GM12878 (cell line): ENCODE results near the gene B4GALT3. TPM values are rescaled to one million over a fixed set of nuclear protein-coding genes. Genes with fewer than 3 reads are reported as not detected.

Experiments
- ATAC-seq: fragments of 200-7000 bp; cut with Tn5 transposase; 3 replicates; pipeline ENCODE4 v1.9.1; 2020; ENCODE audit warnings: mild to moderate bottlenecking, moderate library complexity
- BruUV-seq: library from RNA; stranded (reverse); fragments of 400-500 nt; replicated peaks from 2 replicates; lab custom pipeline; 2021; lab: Mats Ljungman, UMichigan
- CTCF ChIA-PET: fragments of 300-600 bp; sonication (Branson Sonifier 250); formaldehyde crosslinking; extraction: SDS; loops from one replicate; lab custom pipeline; 2021; ENCODE audit warnings: inconsistent platforms; lab: Yijun Ruan, JAX
- POLR2A ChIA-PET: fragments of 350-600 bp; formaldehyde crosslinking; extraction: SDS; loops from one replicate; lab custom pipeline; 2021; ENCODE audit warnings: inconsistent platforms; lab: Charles Lee
- RAD21 ChIA-PET: fragments of 300-600 bp; sonication (Branson Sonifier 250); formaldehyde crosslinking; loops from one replicate; lab custom pipeline; 2023; ENCODE audit warnings: antibody characterized with exemption; ENCODE audit not compliant: unreplicated experiment; lab: Charles Lee
- SMC1A ChIA-PET: fragments of 300-600 bp; sonication (Branson Sonifier 250); formaldehyde crosslinking; loops from one replicate; lab custom pipeline; 2023; ENCODE audit not compliant: unreplicated experiment, uncharacterized antibody; lab: Charles Lee
- DNase-seq: peaks from one replicate; pipeline ENCODE4 v3.0.0-alpha.2; 2011; ENCODE audit warnings: low read depth, low spot score
- FAIRE-seq: peaks from 3 replicates; lab custom pipeline; 2011; peaks lifted over from hg19 to GRCh38; lab: Jason Lieb, UNC
- H2AFZ ChIP-seq: 2 replicates; pipeline ENCODE4 v1.6.0; 2011; ENCODE audit warnings: low read depth, low read length, control low read depth; ENCODE audit not compliant: control insufficient read depth
- H3K27ac ChIP-seq: 2 replicates; pipeline ENCODE4 v1.5.1; 2011; ENCODE audit warnings: control low read depth; ENCODE audit not compliant: control insufficient read depth, insufficient read depth
- H3K27me3 ChIP-seq, 2 experiments: replicated peaks in 1 of 2; 2 replicates each; pipeline versions ENCODE4 v1.6.0 to v1.6.1; 2011; ENCODE audit warnings: low read length in 1 of 2; ENCODE audit not compliant: control insufficient read depth in 2 of 2, insufficient read depth in 2 of 2
- H3K36me3 ChIP-seq, 2 experiments: 2 replicates each; pipeline ENCODE4 v1.5.1; 2011; ENCODE audit warnings: low read length in 1 of 2; ENCODE audit not compliant: control insufficient read depth in 2 of 2, insufficient read depth in 2 of 2
- H3K4me1 ChIP-seq: 2 replicates; pipeline ENCODE4 v1.6.1; 2011; ENCODE audit warnings: mild to moderate bottlenecking, low read length, moderate library complexity, mixed read lengths; ENCODE audit not compliant: control insufficient read depth, insufficient read depth
- H3K4me2 ChIP-seq: 2 replicates; pipeline ENCODE4 v1.6.0; 2011; ENCODE audit warnings: control low read depth; ENCODE audit not compliant: control insufficient read depth, insufficient read depth
- H3K4me3 ChIP-seq: fragments of 200-600 bp; sonication (generic); 2 replicates; pipeline ENCODE4 v1.5.1; 2016
- H3K79me2 ChIP-seq: 2 replicates; pipeline ENCODE4 v1.6.0; 2011; ENCODE audit warnings: low read length; ENCODE audit not compliant: control insufficient read depth, insufficient read depth
- H3K9ac ChIP-seq: 2 replicates; pipeline ENCODE4 v1.8.0; 2011; ENCODE audit warnings: low read length, control low read depth, mixed read lengths; ENCODE audit not compliant: control insufficient read depth, insufficient read depth
- H3K9me3 ChIP-seq: replicated peaks from 3 replicates; pipeline ENCODE4 v1.5.1; 2011; ENCODE audit warnings: mild to moderate bottlenecking, low read length; ENCODE audit not compliant: control insufficient read depth, insufficient read depth
- H4K20me1 ChIP-seq: 2 replicates; pipeline ENCODE4 v1.6.0; 2011; ENCODE audit not compliant: control insufficient read depth, insufficient read depth
- CBFB ChIP-seq: IDR thresholded peaks from 2 replicates; pipeline ENCODE4 v1.6.1; 2016; ENCODE audit warnings: antibody characterized with exemption, low read depth
- CBX3 ChIP-seq: fragments of 200-600 bp; sonication (generic); IDR thresholded peaks from 2 replicates; pipeline ENCODE4 v1.6.1; 2016; ENCODE audit warnings: low read depth, borderline replicate concordance
- ESRRA ChIP-seq: IDR thresholded peaks from 2 replicates; pipeline ENCODE4 v1.6.1; 2012; ENCODE audit warnings: mild to moderate bottlenecking, low read length, improper control_type of control experiment
- FOXM1 ChIP-seq: IDR thresholded peaks from 2 replicates; pipeline ENCODE4 v1.6.1; 2012; ENCODE audit warnings: low read depth, mild to moderate bottlenecking, inconsistent platforms, low read length, moderate library complexity
- MEF2B ChIP-seq: fragments of 450-650 bp; IDR thresholded peaks from 2 replicates; pipeline ENCODE4 v1.6.1; 2018; ENCODE audit warnings: mild to moderate bottlenecking, moderate library complexity; ENCODE audit not compliant: partially characterized antibody, poor library complexity, severe bottlenecking
- NFYA ChIP-seq: IDR thresholded peaks from 2 replicates; pipeline ENCODE4 v1.6.1; 2011; ENCODE audit warnings: low read depth, mild to moderate bottlenecking, low read length, improper control_type of control experiment, borderline replicate concordance
- NR2C2 ChIP-seq: IDR thresholded peaks from 2 replicates; pipeline ENCODE4 v1.6.1; 2011; ENCODE audit warnings: borderline replicate concordance, low read depth; ENCODE audit not compliant: control insufficient read depth, insufficient read length
- PKNOX1 ChIP-seq: fragments of 450-650 bp; IDR thresholded peaks from 2 replicates; pipeline ENCODE4 v1.6.1; 2016; ENCODE audit warnings: mild to moderate bottlenecking
- RBBP5 ChIP-seq: fragments of 200-600 bp; sonication (generic); conservative IDR thresholded peaks from 2 replicates; pipeline ENCODE4 v1.6.1; 2016
- TBL1XR1 ChIP-seq: IDR thresholded peaks from 2 replicates; pipeline ENCODE4 v1.6.1; 2012; ENCODE audit warnings: low read depth, low read length, improper control_type of control experiment
- ZNF384 ChIP-seq: IDR thresholded peaks from 2 replicates; pipeline ENCODE4 v1.6.1; 2012; ENCODE audit warnings: low read depth, mild to moderate bottlenecking, low read length, improper control_type of control experiment, borderline replicate concordance
- ZNF687 ChIP-seq: fragments of 450-650 bp; IDR thresholded peaks from 2 replicates; pipeline ENCODE4 v1.6.1; 2017; ENCODE audit warnings: mild to moderate bottlenecking, moderate library complexity
- WGBS: methylation state at CpG from one replicate; pipeline ENCODE4 v1.1.6; 2016; ENCODE audit warnings: low lambda C conversion rate; ENCODE audit not compliant: insufficient replicate concordance, insufficient coverage; ENCODE audit errors: missing lambda C conversion rate; 5-methylcytosine and 5-hydroxymethylcytosine counted together
- in situ Hi-C: fragments of 300-500 bp; cut with MboI; formaldehyde crosslinking; loops from 9 replicates; pipeline ENCODE4 v1.14.3; 2018; ENCODE audit warnings: mixed read lengths
- intact Hi-C: fragments of 100-400 bp; cut with micrococcal nuclease; formaldehyde crosslinking; loops from one replicate; pipeline ENCODE4 v1.14.2; 2022; ENCODE audit not compliant: unreplicated experiment
- polyA plus RNA-seq, 11 experiments: library from polyadenylated mRNA; depleted of rRNA in 4 of 11; unstranded in 6 of 11; stranded (reverse) in 5 of 11; fragments of >200 nt; fragmentation: Nextera tagmentation in 4 of 11; fragmentation: Illumina TruSeq in 1 of 11; extraction: Ambion mirVana in 4 of 11; extraction: Trizol in 1 of 11; gene quantifications; 1 replicate in 1 of 11; 2 replicates in 10 of 11; pipeline versions ENCODE4 v1.2.1 to v1.2.3, GENCODE V29; 2011 to 2016; ENCODE audit warnings: inconsistent platforms in 2 of 11, missing spikeins in 2 of 11, low read depth in 1 of 11
- total RNA-seq, 4 experiments: library from RNA; depleted of rRNA in 3 of 4; stranded (reverse); fragments of >200 nt in 3 of 4; fragmentation: Illumina TruSeq in 1 of 4; extraction: Trizol in 1 of 4; gene quantifications; 2 replicates each; pipeline versions ENCODE4 v1.2.1 to v1.2.3, GENCODE V29; 2013 to 2021
- TF ChIP-seq, protein P1 (sequence below): IDR thresholded peaks from 2 replicates; pipeline ENCODE4 v1.6.1; 2012; ENCODE audit warnings: low read depth, low read length, improper control_type of control experiment

The B4GALT3 gene
- total and polyA plus RNA-seq, 10 of the 15 experiments (the other 5 are each of a cell fraction or from before 2014, with no cell fraction given), result 27.1 to 58.9 (median 42.6) TPM

GRCh38 chr1:161187311-161187710 lies 10.0 kb upstream of the B4GALT3 start:
- RAD21 ChIA-PET, result interaction anchor here (2.4 kb wide), 1 partner anchor 39 kb away, joined by 13 read pairs; the partner anchor contains the start of gene TOMM40L
- BruUV-seq, result no TSS peak
- no peak for ATAC-seq
- Histone ChIP-seq H3K9ac (no peak overlapping the region), H3K79me2 (peaks cover 14% of the 10 kb centered on the region), H3K4me2 (no peak overlapping the region), H3K27me3 (no peaks in the 10 kb centered on the region), H3K36me3 (no peaks in the 10 kb centered on the region), H3K27ac (peak overlapping the region; percentile 97), H3K4me3 (no peak overlapping the region), H3K9me3 (no peaks in the 10 kb centered on the region), H4K20me1 (no peaks in the 10 kb centered on the region), H2AFZ (peak overlapping the region; percentile 70), H3K4me1 (peaks cover 43% of the 10 kb centered on the region)
- in situ Hi-C loops, result no loop called here
- CTCF ChIA-PET, result interaction anchor here (1.0 to 4.5 kb wide), 2 partner anchors 15 to 39 kb away, joined by 4 to 30 read pairs; partner anchors contain the start of genes NDUFS2 and TOMM40L
- intact Hi-C loops, result no loop called here
- POLR2A ChIA-PET, result interaction anchor here (1.6 kb wide), 2 partner anchors 11 to 38 kb away, joined by 8 read pairs; partner anchors contain the start of genes B4GALT3 and TOMM40L
- SMC1A ChIA-PET, result interaction anchor here (1.7 to 3.0 kb wide), 3 partner anchors 7 to 21 kb away, joined by 11 to 19 read pairs (median 14); partner anchors contain the start of genes NDUFS2 and PPOX
- FAIRE-seq, result no peak
- DNase-seq, result no peak
- 72% methylated on average over 3 of the region's 3 CpGs for WGBS
- TF ChIP-seq CBFB (no peak), RBBP5 (no peak), MEF2B (no peak), ZNF687 (no peak), PKNOX1 (no peak), NR2C2 (no peak), FOXM1 (no peak), ESRRA (no peak), CBX3 (no peak), ZNF384 (no peak), TBL1XR1 (no peak), NFYA (no peak)
- TF ChIP-seq, protein P1, sequence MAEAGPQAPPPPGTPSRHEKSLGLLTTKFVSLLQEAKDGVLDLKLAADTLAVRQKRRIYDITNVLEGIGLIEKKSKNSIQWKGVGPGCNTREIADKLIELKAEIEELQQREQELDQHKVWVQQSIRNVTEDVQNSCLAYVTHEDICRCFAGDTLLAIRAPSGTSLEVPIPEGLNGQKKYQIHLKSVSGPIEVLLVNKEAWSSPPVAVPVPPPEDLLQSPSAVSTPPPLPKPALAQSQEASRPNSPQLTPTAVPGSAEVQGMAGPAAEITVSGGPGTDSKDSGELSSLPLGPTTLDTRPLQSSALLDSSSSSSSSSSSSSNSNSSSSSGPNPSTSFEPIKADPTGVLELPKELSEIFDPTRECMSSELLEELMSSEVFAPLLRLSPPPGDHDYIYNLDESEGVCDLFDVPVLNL, result no peak
